H1 (cell line): ENCODE data around the gene COL11A1. TPM values are rescaled to one million over a fixed set of nuclear protein-coding genes. Genes with fewer than 3 reads are reported as not detected.

Source experiments
- CTCF ChIA-PET: fragments of 300-600 bp; sonication (Branson Sonifier 250); formaldehyde crosslinking; loops from one replicate; lab custom pipeline; 2021; ENCODE audit not compliant: partially characterized antibody; lab: Charles Lee
- POLR2A ChIA-PET: fragments of 300-600 bp; sonication (Branson Sonifier 250); formaldehyde crosslinking; loops from one replicate; lab custom pipeline; 2021; ENCODE audit warnings: inconsistent platforms; ENCODE audit not compliant: partially characterized antibody; lab: Charles Lee
- DNase-seq, 2 experiments: peaks; one replicate each; pipeline versions ENCODE4 v3.0.0 to v3.0.0-alpha.2; 2010 to 2022; ENCODE audit warnings: low spot score in 2 of 2, low read depth in 1 of 2, mixed read lengths in 1 of 2
- FAIRE-seq: peaks from 2 replicates; lab custom pipeline; 2011; peaks lifted over from hg19 to GRCh38; lab: Jason Lieb, UNC
- H2AFZ ChIP-seq: 2 replicates; pipeline ENCODE4 v1.8.1; 2012; ENCODE audit warnings: low read length, inconsistent platforms
- H2AK5ac ChIP-seq: 2 replicates; pipeline ENCODE4 v1.6.1; 2013; ENCODE audit warnings: low read depth, low read length
- H2BK120ac ChIP-seq: replicated peaks from 2 replicates; pipeline ENCODE3; 2013; ENCODE audit warnings: low read depth, low read length, inconsistent platforms
- H2BK12ac ChIP-seq: 2 replicates; pipeline ENCODE4 v1.6.1; 2013; ENCODE audit warnings: low read depth, low read length
- H2BK15ac ChIP-seq: 2 replicates; pipeline ENCODE4 v1.6.1; 2013; ENCODE audit warnings: low read length
- H2BK20ac ChIP-seq: 2 replicates; pipeline ENCODE4 v1.6.1; 2013; ENCODE audit warnings: low read length
- H2BK5ac ChIP-seq: 2 replicates; pipeline ENCODE4 v1.6.1; 2013; ENCODE audit warnings: low read depth, low read length
- H3K14ac ChIP-seq: 2 replicates; pipeline ENCODE4 v1.6.1; 2013; ENCODE audit warnings: inconsistent platforms; ENCODE audit not compliant: insufficient read length
- H3K18ac ChIP-seq: 2 replicates; pipeline ENCODE4 v1.6.1; 2013; ENCODE audit warnings: low read length; ENCODE audit errors: extremely low read depth
- H3K23ac ChIP-seq: 2 replicates; pipeline ENCODE4 v1.6.1; 2013; ENCODE audit warnings: inconsistent platforms; ENCODE audit not compliant: insufficient read length
- H3K23me2 ChIP-seq: 2 replicates; pipeline ENCODE4 v1.6.1; 2013; ENCODE audit warnings: low read depth, low read length
- H3K27ac ChIP-seq: 2 replicates; pipeline ENCODE4 v1.6.1; 2011; ENCODE audit warnings: low read depth, low read length, inconsistent platforms
- H3K27me3 ChIP-seq, 4 experiments: replicated peaks in 1 of 4; 1 replicate in 1 of 4; 2 replicates in 3 of 4; pipeline versions ENCODE4 v1.6.1 to v1.8.1; 2011 to 2013; ENCODE audit warnings: low read length in 3 of 4, mild to moderate bottlenecking in 3 of 4, inconsistent platforms in 2 of 4, mixed read lengths in 2 of 4, moderate library complexity in 1 of 4; ENCODE audit not compliant: control insufficient read depth in 3 of 4, insufficient read depth in 3 of 4; ENCODE audit errors: extremely low read depth in 1 of 4
- H3K36me3 ChIP-seq, 4 experiments: 2 replicates each; pipeline versions ENCODE4 v1.6.1 to v1.8.1; 2011 to 2013; ENCODE audit warnings: mild to moderate bottlenecking in 4 of 4, low read length in 3 of 4, moderate library complexity in 2 of 4, control low read depth in 1 of 4, inconsistent platforms in 1 of 4; ENCODE audit not compliant: insufficient read depth in 4 of 4, control insufficient read depth in 2 of 4
- H3K4ac ChIP-seq: replicated peaks from 2 replicates; pipeline ENCODE3; 2013; ENCODE audit warnings: low read length, low read depth, mixed read lengths, inconsistent platforms; ENCODE audit not compliant: insufficient read length
- H3K4me1 ChIP-seq, 4 experiments: replicated peaks in 1 of 4; 1 replicate in 1 of 4; 2 replicates in 3 of 4; pipeline versions ENCODE4 v1.6.1 to v1.8.1; 2011 to 2013; ENCODE audit warnings: low read length in 3 of 4, inconsistent platforms in 2 of 4, mixed read lengths in 1 of 4; ENCODE audit not compliant: insufficient read depth in 4 of 4, control insufficient read depth in 3 of 4
- H3K4me2 ChIP-seq, 2 experiments: 2 replicates each; pipeline versions ENCODE4 v1.6.1 to v1.8.1; 2011 to 2013; ENCODE audit warnings: low read depth in 2 of 2, low read length in 2 of 2, control low read depth in 1 of 2, inconsistent platforms in 1 of 2, mild to moderate bottlenecking in 1 of 2; ENCODE audit not compliant: insufficient read depth in 1 of 2
- H3K4me3 ChIP-seq, 4 experiments: fragments of 200-600, 300-600 bp in 1 of 4; sonication (generic), shearing (Covaris generic), sonication (Bioruptor Twin) in 1 of 4; 2 replicates each; pipeline versions ENCODE4 v1.5.1 to v1.8.1; 2011 to 2016; ENCODE audit warnings: low read length in 4 of 4, low read depth in 3 of 4, control low read depth in 2 of 4, inconsistent platforms in 2 of 4, mild to moderate bottlenecking in 2 of 4, mixed read lengths in 1 of 4, moderate library complexity in 1 of 4; ENCODE audit not compliant: insufficient read depth in 2 of 4; ENCODE audit errors: extremely low read depth in 1 of 4
- H3K56ac ChIP-seq: replicated peaks from 2 replicates; pipeline ENCODE3; 2013; ENCODE audit warnings: low read depth, mild to moderate bottlenecking, mixed read lengths, low read length, inconsistent platforms; ENCODE audit not compliant: insufficient read length
- H3K79me1 ChIP-seq: 2 replicates; pipeline ENCODE4 v1.6.1; 2013; ENCODE audit warnings: low read depth, low read length, control low read depth
- H3K79me2 ChIP-seq, 2 experiments: 2 replicates each; pipeline versions ENCODE4 v1.6.1 to v1.8.1; 2012 to 2013; ENCODE audit warnings: low read length in 2 of 2, mild to moderate bottlenecking in 2 of 2, inconsistent platforms in 1 of 2; ENCODE audit not compliant: insufficient read depth in 2 of 2, control insufficient read depth in 1 of 2
- H3K9ac ChIP-seq, 4 experiments: replicated peaks in 1 of 4; 1 replicate in 1 of 4; 2 replicates in 3 of 4; pipeline versions ENCODE4 v1.6.1 to v1.8.1; 2011 to 2013; ENCODE audit warnings: low read depth in 3 of 4, low read length in 3 of 4, control low read depth in 2 of 4, mild to moderate bottlenecking in 2 of 4, moderate library complexity in 2 of 4, inconsistent platforms in 1 of 4; ENCODE audit errors: extremely low read depth in 1 of 4
- H3K9me3 ChIP-seq, 2 experiments: 2 replicates each; pipeline versions ENCODE4 v1.6.1 to v1.8.1; 2012 to 2013; ENCODE audit warnings: mild to moderate bottlenecking in 2 of 2, moderate library complexity in 2 of 2, control low read depth in 1 of 2, inconsistent platforms in 1 of 2, low read depth in 1 of 2, low read length in 1 of 2, mixed read lengths in 1 of 2; ENCODE audit not compliant: insufficient read depth in 2 of 2
- H4K20me1 ChIP-seq, 2 experiments: replicated peaks in 1 of 2; 2 replicates each; pipeline versions ENCODE3 to v1.8.1; 2011 to 2013; ENCODE audit warnings: inconsistent platforms in 2 of 2, low read length in 2 of 2, mild to moderate bottlenecking in 1 of 2; ENCODE audit not compliant: insufficient read depth in 2 of 2, control insufficient read depth in 1 of 2
- H4K5ac ChIP-seq: 2 replicates; pipeline ENCODE4 v1.6.1; 2013; ENCODE audit warnings: low read length, low read depth, mixed read lengths, inconsistent platforms; ENCODE audit not compliant: insufficient read length
- H4K8ac ChIP-seq: 2 replicates; pipeline ENCODE4 v1.8.0; 2013; ENCODE audit warnings: mild to moderate bottlenecking, moderate library complexity, low read length, inconsistent platforms; ENCODE audit not compliant: insufficient read depth; ENCODE audit errors: extremely low read depth
- H4K91ac ChIP-seq: replicated peaks from 2 replicates; pipeline ENCODE3; 2013; ENCODE audit warnings: low read length, mixed read lengths, inconsistent platforms; ENCODE audit not compliant: insufficient read length
- ASH2L ChIP-seq: fragments of 200-600, 300-600 bp; sonication (generic); IDR thresholded peaks from one replicate; pipeline ENCODE4 v1.7.1; 2017; ENCODE audit warnings: low read length
- ATF2 ChIP-seq: IDR thresholded peaks from 2 replicates; pipeline ENCODE4 v1.6.1; 2012; ENCODE audit warnings: low read length, inconsistent platforms
- CREB1 ChIP-seq: IDR thresholded peaks from 2 replicates; pipeline ENCODE4 v1.6.1; 2012; ENCODE audit warnings: inconsistent platforms
- EP300 ChIP-seq, 2 experiments: IDR thresholded peaks; 1 replicate in 1 of 2; 2 replicates in 1 of 2; pipeline ENCODE4 v1.6.1; 2011 to 2012; ENCODE audit warnings: low read depth in 2 of 2, low read length in 2 of 2, mild to moderate bottlenecking in 2 of 2, borderline replicate concordance in 1 of 2, inconsistent platforms in 1 of 2, moderate library complexity in 1 of 2
- GTF2F1 ChIP-seq: IDR thresholded peaks from 2 replicates; pipeline ENCODE4 v1.6.1; 2012; ENCODE audit warnings: low read depth, low read length, improper control_type of control experiment, borderline replicate concordance
- JUN ChIP-seq: IDR thresholded peaks from 2 replicates; pipeline ENCODE4 v1.6.1; 2011; ENCODE audit warnings: low read depth, mild to moderate bottlenecking, improper control_type of control experiment, low read length
- PHF8 ChIP-seq: fragments of 200-600 bp; sonication (generic); conservative IDR thresholded peaks from 2 replicates; pipeline ENCODE4 v1.7.1; 2012; ENCODE audit warnings: low read depth, mild to moderate bottlenecking, inconsistent platforms, low read length, moderate library complexity
- RAD21 ChIP-seq, 2 experiments: IDR thresholded peaks in 1 of 2; conservative IDR thresholded peaks in 1 of 2; 2 replicates each; pipeline ENCODE4 v1.6.1; 2011; ENCODE audit warnings: low read depth in 2 of 2, low read length in 2 of 2, improper control_type of control experiment in 1 of 2, inconsistent platforms in 1 of 2, mild to moderate bottlenecking in 1 of 2, moderate library complexity in 1 of 2
- RXRA ChIP-seq: IDR thresholded peaks from 2 replicates; pipeline ENCODE4 v1.6.1; 2011; ENCODE audit warnings: low read depth, mild to moderate bottlenecking, low read length, moderate library complexity; ENCODE audit not compliant: insufficient read depth
- TAF7 ChIP-seq: optimal IDR thresholded peaks from 2 replicates; pipeline ENCODE3; 2011; ENCODE audit warnings: low read depth, mild to moderate bottlenecking, inconsistent platforms, low read length, moderate library complexity, borderline replicate concordance
- YY1 ChIP-seq: IDR thresholded peaks from 2 replicates; pipeline ENCODE4 v1.6.1; 2011; ENCODE audit warnings: low read depth, mild to moderate bottlenecking, low read length
- WGBS, 2 experiments: shearing (Covaris generic) in 1 of 2; methylation state at CpG; one replicate each; pipeline versions ENCODE4 v1.1.6 to v1.1.7; 2013 to 2015; ENCODE audit warnings: low lambda C conversion rate in 2 of 2, mixed read lengths in 2 of 2, inconsistent platforms in 1 of 2, low coverage in 1 of 2, missing lambda C conversion rate in 1 of 2; ENCODE audit not compliant: insufficient replicate concordance in 2 of 2, insufficient coverage in 1 of 2, insufficient read length in 1 of 2; ENCODE audit errors: extremely low coverage in 1 of 2, missing lambda C conversion rate in 1 of 2; 5-methylcytosine and 5-hydroxymethylcytosine counted together
- polyA plus RNA-seq, 7 experiments: library from polyadenylated mRNA; depleted of rRNA in 3 of 7; stranded (reverse) in 5 of 7; unstranded in 2 of 7; fragments of >200 nt in 5 of 7; fragments of 200-250 nt in 2 of 7; gene quantifications; 1 replicate in 5 of 7; 2 replicates in 1 of 7; 4 replicates in 1 of 7; pipeline versions ENCODE4 v1.2.1 to v1.2.3, GENCODE V29; 2011 to 2013; ENCODE audit warnings: missing spikeins in 2 of 7, mixed read lengths in 2 of 7
- total RNA-seq: library from RNA; stranded (reverse); fragmentation: NEBNext Ultra II Directional; extraction: Animal tissue kit (Norgen Biotek cat#: 25700); gene quantifications from 2 replicates; pipeline ENCODE4 v1.2.1, GENCODE V29; 2021
- TF ChIP-seq, protein P1 (sequence below): IDR thresholded peaks from 2 replicates; pipeline ENCODE4 v1.6.1; 2012; ENCODE audit warnings: inconsistent platforms

Gene COL11A1
- total and polyA plus RNA-seq, 2 of the 8 experiments (the other 6 are each of a cell fraction or from before 2014, with no cell fraction given), result 4.0 to 27.9 TPM

- Histone ChIP-seq H3K23ac (no peak overlapping the region), H3K4me3 (no peak overlapping the region), H3K79me2 (no peaks in the 10 kb centered on the region), H2BK120ac (no peak overlapping the region), H3K18ac (no peak overlapping the region), H3K9ac (no peak overlapping the region), H2BK12ac (no peak overlapping the region), H4K5ac (no peak overlapping the region), H3K23me2 (no peaks in the 10 kb centered on the region), H2AK5ac (no peak overlapping the region), H3K36me3 (no peaks in the 10 kb centered on the region), H3K4ac (no peak overlapping the region), H4K8ac (no peak overlapping the region), H2AFZ (no peak overlapping the region), H3K9me3 (no peaks in the 10 kb centered on the region), H4K91ac (no peak overlapping the region), H2BK5ac (no peak overlapping the region), H3K4me2 (no peak overlapping the region), H3K4me1 (no peaks in the 10 kb centered on the region), H3K56ac (no peak overlapping the region), H4K20me1 (no peaks in the 10 kb centered on the region), H3K27ac (no peak overlapping the region), H3K79me1 (no peaks in the 10 kb centered on the region), H3K14ac (no peak overlapping the region), H2BK15ac (no peak overlapping the region), H2BK20ac (no peak overlapping the region), H3K27me3 (no peaks in the 10 kb centered on the region)
- TF ChIP-seq GTF2F1, result no peak
- no peak for TF ChIP-seq YY1
- no peak for TF ChIP-seq JUN
- no peak for TF ChIP-seq RAD21 (IDR thresholded peaks at IDR 0.05 in 1 of 2, conservative IDR thresholded peaks at IDR 0.05 in 1 of 2; ENCODE audit: low read depth in 2 of 2, low read length in 2 of 2)
- TF ChIP-seq, protein P1, sequence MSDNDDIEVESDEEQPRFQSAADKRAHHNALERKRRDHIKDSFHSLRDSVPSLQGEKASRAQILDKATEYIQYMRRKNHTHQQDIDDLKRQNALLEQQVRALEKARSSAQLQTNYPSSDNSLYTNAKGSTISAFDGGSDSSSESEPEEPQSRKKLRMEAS, result no peak
- no peak for TF ChIP-seq TAF7
- TF ChIP-seq ATF2, result no peak
- TF ChIP-seq RXRA, result no peak
- TF ChIP-seq ASH2L, result no peak
- no peak for TF ChIP-seq CREB1
- TF ChIP-seq PHF8, result no peak
- TF ChIP-seq EP300 (IDR thresholded peaks at IDR 0.05; ENCODE audit: borderline replicate concordance in 1 of 2, low read depth in 2 of 2, low read length in 2 of 2), result no peak
- ChIA-PET CTCF (interaction anchor here (0.6 to 1.0 kb wide), 3 partner anchors 12 to 619 kb away, joined by 3 to 4 read pairs (median 4); no protein-coding TSS in a partner anchor), POLR2A (no interaction called here)
- 87% methylated on average over 3 of the region's 3 CpGs; no CpG with 5 or more reads in 1 of the 2 experiments for WGBS, 2 experiments
- DNase-seq (no peak), FAIRE-seq (no peak)
Observed at GRCh38 chr1:102842606-102843005, 265.7 kb downstream of the COL11A1 start.
